Cerebellar cortex (tissue), 1 donor: ENCODE measurements around the gene LTBP2.
"Not testable (repeated sequence)": the region's sequence is repeated elsewhere in the genome, so short reads cannot be mapped to it uniquely, and the experiment has no call there.

Experiments used
- DNase-seq: peaks from one replicate; pipeline ENCODE4 v3.0.0-alpha.2; 2015; ENCODE audit warnings: low spot score

Gene LTBP2

GRCh38 chr14:74551001-74551400, 61.0 kb downstream of the LTBP2 start:
- DNase-seq: no peak

- DNase-seq: no peak
Observed at GRCh38 chr14:74550071-74550470, 62.0 kb downstream of the LTBP2 start.

GRCh38 chr14:74549588-74549987, 62.4 kb downstream of the LTBP2 start:
- DNase-seq: no peak

DNA sequence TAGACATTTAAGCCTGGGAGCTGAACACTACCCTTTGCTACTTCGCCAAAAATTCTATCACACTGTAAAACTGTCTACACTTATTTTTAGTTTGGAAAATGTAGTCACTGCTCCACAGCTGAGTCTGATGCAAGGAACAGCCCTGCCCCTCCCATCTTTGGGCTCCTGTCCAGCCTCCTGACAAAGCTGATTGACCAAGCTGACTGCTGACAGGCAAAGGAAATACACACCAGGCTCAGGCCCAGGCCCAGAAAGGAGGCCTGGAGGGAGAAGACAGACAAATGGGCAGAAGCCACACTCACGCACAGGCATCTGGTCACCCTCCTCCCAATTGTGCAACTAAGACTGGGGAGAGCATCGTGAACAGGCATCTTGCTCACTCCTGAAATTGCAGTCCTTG, 63.2 kb downstream of the LTBP2 start:
- no peak for DNase-seq

GRCh38 chr14:74547331-74547927, 64.6 kb downstream of the LTBP2 start:
- no peak for DNase-seq

GRCh38 chr14:74546416-74546815, 65.6 kb downstream of the LTBP2 start:
- DNase-seq: no peak

- DNase-seq: no peak
Observed at GRCh38 chr14:74545386-74545785, 66.7 kb downstream of the LTBP2 start.

- DNase-seq: no peak
Observed at GRCh38 chr14:74543771-74544438, 68.1 kb downstream of the LTBP2 start.

GRCh38 chr14:74542056-74542685, 69.9 kb downstream of the LTBP2 start:
- DNase-seq: no peak

GRCh38 chr14:74541225-74541624, 70.8 kb downstream of the LTBP2 start:
- no peak for DNase-seq

GRCh38 chr14:74539503-74539902, 72.5 kb downstream of the LTBP2 start:
- no peak for DNase-seq

- no peak for DNase-seq
Observed at GRCh38 chr14:74538411-74539391, 73.3 kb downstream of the LTBP2 start.

GRCh38 chr14:74536336-74536735, 75.7 kb downstream of the LTBP2 start:
- not testable (repeated sequence) for DNase-seq

GRCh38 chr14:74535756-74536325, 76.2 kb downstream of the LTBP2 start:
- no peak for DNase-seq

DNA sequence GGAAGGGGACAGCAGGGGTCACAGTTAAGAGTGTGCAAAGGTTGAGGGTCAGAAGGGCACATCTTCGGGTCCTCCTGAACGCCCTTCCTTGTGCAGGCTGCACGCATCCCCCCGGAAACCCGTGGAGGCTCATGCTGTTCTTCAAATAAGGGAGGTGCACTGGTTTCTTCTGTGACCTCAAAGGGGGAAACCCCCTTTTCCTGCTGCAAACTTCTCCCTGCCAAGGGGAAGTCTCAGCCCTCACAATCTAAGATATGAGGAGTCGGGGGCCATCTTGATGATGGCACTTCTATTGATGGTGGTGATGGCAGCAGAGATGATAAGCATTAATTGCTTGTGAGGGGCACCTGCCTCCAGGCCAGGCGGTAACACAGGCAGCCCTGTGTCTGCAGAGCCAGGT, 78.5 kb downstream of the LTBP2 start:
- DNase-seq: no peak

DNA sequence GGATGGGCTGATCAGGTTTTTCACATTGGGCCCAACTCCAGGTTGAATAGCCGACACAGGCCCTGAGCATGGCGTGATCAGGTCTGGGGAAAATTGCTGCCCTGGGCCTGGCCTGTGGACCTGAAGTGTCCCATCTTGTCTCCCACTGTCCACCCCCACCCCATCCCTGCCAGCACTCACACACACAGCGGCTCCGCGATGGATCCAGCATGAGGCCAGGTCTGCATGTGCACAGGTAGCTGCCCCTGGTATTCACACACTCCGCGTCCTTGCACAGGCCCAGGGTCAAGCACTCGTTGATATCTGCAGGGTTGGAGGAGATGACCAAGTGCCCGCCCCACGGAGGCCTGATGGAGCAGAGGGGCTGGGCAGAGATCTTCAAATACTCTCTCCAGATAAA, 79.8 kb downstream of the LTBP2 start:
- no peak for DNase-seq

GRCh38 chr14:74531467-74531866, 80.6 kb downstream of the LTBP2 start:
- no peak for DNase-seq

GRCh38 chr14:74531006-74531405, 81.0 kb downstream of the LTBP2 start:
- no peak for DNase-seq

DNA sequence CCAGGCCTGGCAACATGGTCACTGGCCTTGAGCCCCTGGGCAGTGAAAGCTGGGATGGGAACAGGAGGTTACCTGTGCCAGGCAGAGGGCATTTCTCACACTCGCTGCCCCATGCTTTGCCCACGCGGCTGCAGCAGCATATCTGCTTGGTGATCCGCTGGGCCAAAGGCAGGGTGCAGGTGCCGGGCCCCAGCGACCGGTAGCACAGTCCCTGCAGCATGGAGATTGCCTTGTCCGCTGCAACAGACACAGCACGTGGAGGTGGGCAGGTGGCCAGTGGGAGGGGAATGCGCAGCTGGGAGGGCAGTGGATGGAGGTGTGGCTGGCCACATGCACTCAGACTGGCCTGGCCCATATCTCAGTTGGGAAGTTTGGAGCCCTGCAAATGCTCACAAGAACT, 83.2 kb downstream of the LTBP2 start:
- DNase-seq: no peak

DNA sequence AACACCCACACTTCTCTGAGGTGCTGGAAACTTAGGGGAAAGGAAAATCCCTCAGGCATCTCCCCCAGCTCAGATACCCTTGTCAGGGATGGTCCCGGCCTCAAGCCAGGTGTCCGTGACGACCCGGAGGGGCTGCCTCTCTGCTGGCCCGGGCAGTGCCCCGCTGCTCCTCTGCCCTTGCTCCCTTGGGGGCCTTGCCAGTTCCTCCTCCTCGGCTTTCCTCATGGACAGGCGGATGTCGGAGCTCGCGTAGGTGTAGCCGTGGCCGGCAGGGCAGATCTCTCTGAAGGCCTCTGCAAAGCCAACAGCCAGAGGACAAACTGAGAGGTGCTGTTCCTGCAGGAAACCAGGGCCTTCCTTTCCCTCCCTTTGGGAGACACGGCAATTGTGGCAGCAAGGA, 83.6 kb downstream of the LTBP2 start:
- no peak for DNase-seq

DNA sequence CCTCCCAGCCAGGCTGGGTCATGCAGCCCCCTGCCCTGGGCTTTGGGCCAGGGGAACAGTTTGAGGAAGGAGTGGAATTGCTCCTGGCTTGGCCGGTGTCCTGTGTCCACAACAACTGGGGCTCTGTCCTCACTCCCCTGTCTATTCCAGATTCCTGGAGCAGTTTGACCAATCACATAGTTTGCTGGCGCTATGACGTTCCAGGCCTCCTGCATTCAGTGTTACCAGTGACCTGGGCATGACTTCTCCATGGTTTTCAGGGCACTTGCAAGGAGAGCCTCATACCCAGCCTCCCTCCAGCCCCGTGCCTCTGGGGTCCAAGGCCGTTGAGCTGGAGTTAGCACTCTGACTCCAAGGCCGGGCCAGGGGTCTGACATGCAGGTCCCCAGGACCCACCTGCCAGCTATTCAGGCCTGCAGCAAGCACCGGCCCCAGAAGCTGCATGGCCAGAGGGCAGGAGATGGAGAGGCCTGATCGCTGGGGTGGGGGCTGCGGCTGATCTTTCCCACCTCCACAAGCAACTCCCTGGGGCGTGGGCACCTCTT, 84.2 kb downstream of the LTBP2 start:
- DNase-seq: no peak
